Measurements from ENCODE around the gene B4GALNT2. TPM values are rescaled to one million over a fixed set of nuclear protein-coding genes. Genes with fewer than 3 reads are reported as not detected.
"Not testable (repeated sequence)": the region's sequence is repeated elsewhere in the genome, so short reads cannot be mapped to it uniquely, and the experiment has no call there.

Gene B4GALNT2
- total RNA-seq, 1 donor from 2014 or later, result not detected

GRCh38 chr17:49183801-49184200 lies 51.2 kb downstream of the B4GALNT2 start:
- H3K36me3 Mint-ChIP-seq (ENCODE audit: low read depth), result peaks cover 6% of the 10 kb centered on the region
- H3K4me1 Mint-ChIP-seq, result no peaks in the 10 kb centered on the region
- peaks cover 14% of the 10 kb centered on the region for H3K9me3 Mint-ChIP-seq
- H3K27ac Mint-ChIP-seq (ENCODE audit: unreplicated experiment), result no peak overlapping the region
- DNase-seq (ENCODE audit: low read depth, low spot score), result no peak
- H3K27me3 Mint-ChIP-seq (ENCODE audit: low read depth), result peaks cover 9% of the 10 kb centered on the region
- TF ChIP-seq CTCF (conservative IDR thresholded peaks at IDR 0.05), result no peak
- no peak overlapping the region for H3K4me3 Mint-ChIP-seq

- DNase-seq (ENCODE audit: low read depth, low spot score); H3K27ac Mint-ChIP-seq (ENCODE audit: unreplicated experiment); H3K36me3 Mint-ChIP-seq (ENCODE audit: low read depth); H3K27me3 Mint-ChIP-seq (ENCODE audit: low read depth); H3K4me1 Mint-ChIP-seq: not testable (repeated sequence)
- H3K9me3 Mint-ChIP-seq, result peaks cover 14% of the 10 kb centered on the region
- peak overlapping the region; percentile 31 for H3K4me3 Mint-ChIP-seq
Observed at GRCh38 chr17:49184522-49184921, 52.0 kb downstream of the B4GALNT2 start.

GRCh38 chr17:49185381-49185780 lies 52.8 kb downstream of the B4GALNT2 start:
- not testable (repeated sequence) for H3K36me3 Mint-ChIP-seq (ENCODE audit: low read depth); H3K27ac Mint-ChIP-seq (ENCODE audit: unreplicated experiment); DNase-seq (ENCODE audit: low read depth, low spot score); H3K4me1 Mint-ChIP-seq
- H3K9me3 Mint-ChIP-seq, result peaks cover 11% of the 10 kb centered on the region
- peak overlapping the region; percentile 13 for H3K4me3 Mint-ChIP-seq
- H3K27me3 Mint-ChIP-seq (ENCODE audit: low read depth), result peaks cover 13% of the 10 kb centered on the region

- Mint-ChIP-seq H3K27ac (ENCODE audit: unreplicated experiment) (no peak overlapping the region), H3K4me3 (no peak overlapping the region), H3K9me3 (peaks cover 9% of the 10 kb centered on the region), H3K27me3 (ENCODE audit: low read depth) (peaks cover 15% of the 10 kb centered on the region), H3K36me3 (ENCODE audit: low read depth) (peaks cover 2% of the 10 kb centered on the region), H3K4me1 (peaks cover 11% of the 10 kb centered on the region)
- DNase-seq (ENCODE audit: low read depth, low spot score), result no peak
- no peak for TF ChIP-seq CTCF (conservative IDR thresholded peaks at IDR 0.05)
Observed at GRCh38 chr17:49187301-49187700, 54.7 kb downstream of the B4GALNT2 start.

GRCh38 chr17:49190932-49191331 lies 58.4 kb downstream of the B4GALNT2 start:
- no peak for TF ChIP-seq CTCF (conservative IDR thresholded peaks at IDR 0.05)
- peaks cover 5% of the 10 kb centered on the region for H3K36me3 Mint-ChIP-seq (ENCODE audit: low read depth)
- peaks cover 32% of the 10 kb centered on the region for H3K4me1 Mint-ChIP-seq
- H3K27me3 Mint-ChIP-seq (ENCODE audit: low read depth), result peaks cover 29% of the 10 kb centered on the region
- peaks cover 4% of the 10 kb centered on the region for H3K9me3 Mint-ChIP-seq
- DNase-seq (ENCODE audit: low read depth, low spot score), result no peak
- no peak overlapping the region for H3K27ac Mint-ChIP-seq (ENCODE audit: unreplicated experiment)
- H3K4me3 Mint-ChIP-seq, result peak overlapping the region; percentile 70

- no peaks in the 10 kb centered on the region for H3K9me3 Mint-ChIP-seq
- H3K4me1 Mint-ChIP-seq, result peaks cover 32% of the 10 kb centered on the region
- H3K4me3 Mint-ChIP-seq, result peak overlapping the region; percentile 98
- peak overlapping the region; percentile 93 for H3K27ac Mint-ChIP-seq (ENCODE audit: unreplicated experiment)
- no peak for TF ChIP-seq CTCF (conservative IDR thresholded peaks at IDR 0.05)
- no peak for DNase-seq (ENCODE audit: low read depth, low spot score)
- H3K27me3 Mint-ChIP-seq (ENCODE audit: low read depth), result peaks cover 29% of the 10 kb centered on the region
- H3K36me3 Mint-ChIP-seq (ENCODE audit: low read depth), result peaks cover 2% of the 10 kb centered on the region
Observed at GRCh38 chr17:49191409-49191916, 58.9 kb downstream of the B4GALNT2 start.
